B cell (primary cell): ENCODE results near the gene LATS2.

ENCODE experiments used
- CTCF ChIP-seq: fragments of 200-600 bp; IDR thresholded peaks from one replicate; pipeline ENCODE4 v1.8.0; 2022; ENCODE audit warnings: antibody characterized with exemption, mild to moderate bottlenecking
- EZH2 ChIP-seq: IDR thresholded peaks from 2 replicates; pipeline ENCODE4 v1.6.1; 2012; ENCODE audit warnings: borderline replicate concordance, low read depth, mild to moderate bottlenecking, moderate library complexity, low read length; ENCODE audit not compliant: insufficient read depth, poor library complexity, severe bottlenecking

GRCh38 chr13:21032656-21033055 is 28.7 kb downstream of the LATS2 start:
- TF ChIP-seq CTCF = no peak
- TF ChIP-seq EZH2 = no peak
